Measurements from ENCODE around the gene C9orf50. TPM values are rescaled to one million over a fixed set of nuclear protein-coding genes. Genes with fewer than 3 reads are reported as not detected.

Gene C9orf50
- not detected in 2 replicates for total RNA-seq (2021)
- long read RNA-seq, result 0 reads

DNA sequence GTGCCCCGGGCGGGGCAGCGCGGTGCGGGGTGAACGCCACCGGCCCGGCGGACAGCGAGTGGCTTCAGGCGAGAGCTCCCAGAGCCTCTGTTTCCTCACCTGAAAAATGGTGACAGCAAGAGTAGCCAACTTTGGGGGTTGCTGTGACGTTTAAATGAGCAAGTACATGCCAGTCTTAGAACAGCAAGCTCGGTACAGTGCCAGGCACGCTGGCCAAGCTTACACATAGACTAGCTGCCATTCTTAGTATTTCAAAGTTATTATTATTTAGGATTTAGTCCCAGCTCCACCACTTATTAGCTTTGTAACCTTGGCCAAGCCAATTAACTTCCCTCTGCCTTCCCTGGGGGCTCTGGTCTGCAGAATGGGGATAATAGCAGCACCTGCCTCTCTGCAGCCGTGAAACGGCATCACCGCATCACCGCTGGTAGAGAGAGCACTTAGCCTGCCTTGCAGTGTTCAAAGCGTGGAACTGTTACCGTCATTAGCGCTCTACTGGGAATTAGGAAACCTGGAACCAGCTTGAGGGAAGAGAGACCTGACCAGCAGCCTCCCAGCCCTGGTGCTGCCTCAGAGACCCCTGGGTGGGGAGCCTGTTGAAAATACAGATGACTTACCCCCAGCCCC, at the start of gene C9orf50:
Gene C9orf50 (minus strand): TSS at position 433 of the 627 bp plus-strand sequence. CDS start 527 bp downstream, outside the sequence.
- H2AK5ac ChIP-seq (ENCODE audit: insufficient read length, low read length), result no peak within 1 kb of the TSS
- H3K27me3 Mint-ChIP-seq (ENCODE audit: low read depth), result peaks cover 54% of the 10 kb centered on the region
- H3K4ac ChIP-seq (ENCODE audit: low read depth, low read length), result no peak within 1 kb of the TSS
- no peak within 1 kb of the TSS for H2AFZ ChIP-seq (ENCODE audit: low read length)
- H3K27me3 ChIP-seq (ENCODE audit: insufficient read depth, low read length), result peaks cover 22% of the 10 kb centered on the region
- no peaks in the 10 kb centered on the region for H3K9me3 ChIP-seq (ENCODE audit: control insufficient read depth, low read depth, low read length)
- H3K27ac ChIP-seq (ENCODE audit: insufficient read length, low read depth, low read length), result no peak within 1 kb of the TSS
- peak within 1 kb of the TSS; percentile 51 for H3K4me2 ChIP-seq (ENCODE audit: insufficient read depth, insufficient read length, low read length)
- no peak within 1 kb of the TSS for H4K91ac ChIP-seq (ENCODE audit: insufficient read length, low read depth, low read length)
- H3K14ac ChIP-seq (ENCODE audit: insufficient read depth, low read length), result no peak within 1 kb of the TSS; the same call in 1 of the 2 replicates
- H3K23ac ChIP-seq (ENCODE audit: insufficient read length, low read depth, low read length), result no peak within 1 kb of the TSS
- H3K79me2 ChIP-seq (ENCODE audit: insufficient read depth, low read length), result no peaks in the 10 kb centered on the region
- TF ChIP-seq CTCF (conservative IDR thresholded peaks at IDR 0.05), result no peak
- H3K9ac ChIP-seq (ENCODE audit: extremely low read depth, insufficient read length, low read length), result no peak within 1 kb of the TSS
- H3K18ac ChIP-seq (ENCODE audit: insufficient read length, low read depth, low read length), result no peak within 1 kb of the TSS
- H2BK5ac ChIP-seq (ENCODE audit: insufficient read length, low read length), result no peak within 1 kb of the TSS
- H3K4me1 Mint-ChIP-seq, result peaks cover 13 to 16% of the 10 kb centered on the region in 2 experiments
- peaks cover 7% of the 10 kb centered on the region for H3K23me2 ChIP-seq (ENCODE audit: insufficient read length, low read depth, low read length, poor library complexity, severe bottlenecking)
- no peaks in the 10 kb centered on the region for H3K79me1 ChIP-seq (ENCODE audit: insufficient read depth, low read depth, low read length, poor library complexity, severe bottlenecking)
- no peak within 1 kb of the TSS for H4K5ac ChIP-seq (ENCODE audit: insufficient read length, low read depth, low read length)
- H2BK15ac ChIP-seq (ENCODE audit: low read depth, low read length), result no peak within 1 kb of the TSS
- H3K56ac ChIP-seq (ENCODE audit: insufficient read length, low read depth, low read length), result no peak within 1 kb of the TSS
- H3K4me3 Mint-ChIP-seq, result peak within 1 kb of the TSS; percentile 54 to 75
- no peak within 1 kb of the TSS for H3K27ac Mint-ChIP-seq
- H2BK20ac ChIP-seq (ENCODE audit: low read depth, low read length, poor library complexity, severe bottlenecking), result no peak within 1 kb of the TSS
- H3K4me1 ChIP-seq (ENCODE audit: insufficient read depth, low read length), result 0 out of 2 replicates have a peak, but pooled peaks cover 2% of the 10 kb centered on the region
- WGBS (ENCODE audit: extremely low coverage, insufficient read length, low lambda C conversion rate), result no CpG with 5 or more reads among the region's 21 CpGs
- no peak within 1 kb of the TSS for H2BK120ac ChIP-seq (ENCODE audit: low read depth, low read length, poor library complexity, severe bottlenecking)
- H4K8ac ChIP-seq (replicated peaks; ENCODE audit: insufficient read length, low read depth, low read length), result no peak within 1 kb of the TSS
- no peak for DNase-seq
- no peaks in the 10 kb centered on the region for H4K20me1 ChIP-seq (ENCODE audit: control insufficient read depth, insufficient read depth, insufficient read length)
- H3K9me3 Mint-ChIP-seq, result peaks cover 0 to 7% of the 10 kb centered on the region in 2 experiments; a peak in 3 of 5 replicates
- no peak within 1 kb of the TSS for H2BK12ac ChIP-seq (ENCODE audit: insufficient read length, low read depth, low read length)
- H3T11ph ChIP-seq (ENCODE audit: low read length), result no peak within 1 kb of the TSS
- H3K36me3 Mint-ChIP-seq (ENCODE audit: insufficient read depth in 1 of 3, low read depth in 3 of 3), result no peaks in the 10 kb centered on the region; a peak in 2 of 7 replicates

All from H9 (cell line).